WERI-Rb-1 (cell line): Measurements from ENCODE around the gene CYP4X1.
A peak's percentile ranks its signal among the peaks of the same experiment; 100 is the strongest.
"Not testable (repeated sequence)": the region's sequence is repeated elsewhere in the genome, so short reads cannot be mapped to it uniquely, and the experiment has no call there.

Experiments used
- DNase-seq: peaks from one replicate; pipeline ENCODE4 v3.0.0-alpha.2; 2020
- H3K27ac ChIP-seq: fragments of 250-450 bp; sonication (Bioruptor Pico); 2 replicates; pipeline ENCODE4 v1.5.1; 2020; ENCODE audit warnings: mild to moderate bottlenecking, moderate library complexity
- H3K27me3 ChIP-seq: fragments of 250-450 bp; sonication (Bioruptor Pico); 2 replicates; pipeline ENCODE4 v1.5.1; 2021; ENCODE audit warnings: mild to moderate bottlenecking, low read depth, moderate library complexity; ENCODE audit not compliant: insufficient read depth, severe bottlenecking
- H3K36me3 ChIP-seq: fragments of 250-450 bp; sonication (Bioruptor Pico); 2 replicates; pipeline ENCODE4 v1.5.1; 2020; ENCODE audit warnings: mild to moderate bottlenecking, moderate library complexity
- H3K4me3 ChIP-seq: 2 replicates; pipeline ENCODE4 v1.5.1; 2011; ENCODE audit warnings: low read depth, mild to moderate bottlenecking, control low read depth, low read length
- H3K9me3 ChIP-seq: fragments of 250-450 bp; sonication (Bioruptor Pico); 2 replicates; pipeline ENCODE4 v1.5.1; 2021; ENCODE audit warnings: mild to moderate bottlenecking, moderate library complexity; ENCODE audit not compliant: severe bottlenecking
- TF ChIP-seq, protein P1 (sequence below): IDR thresholded peaks from 2 replicates; pipeline ENCODE4 v1.5.1; 2011; ENCODE audit warnings: low read depth, mild to moderate bottlenecking, control low read depth, inconsistent platforms, low read length

The CYP4X1 gene

GRCh38 chr1:46996659-46997281 is 26.7 kb upstream of the CYP4X1 start:
- Histone ChIP-seq H3K36me3 (no peaks in the 10 kb centered on the region), H3K27ac (no peak overlapping the region), H3K9me3 (no peaks in the 10 kb centered on the region), H3K27me3 (peaks cover 5% of the 10 kb centered on the region), H3K4me3 (no peak overlapping the region)
- DNase-seq: no peak
- TF ChIP-seq, protein P1, sequence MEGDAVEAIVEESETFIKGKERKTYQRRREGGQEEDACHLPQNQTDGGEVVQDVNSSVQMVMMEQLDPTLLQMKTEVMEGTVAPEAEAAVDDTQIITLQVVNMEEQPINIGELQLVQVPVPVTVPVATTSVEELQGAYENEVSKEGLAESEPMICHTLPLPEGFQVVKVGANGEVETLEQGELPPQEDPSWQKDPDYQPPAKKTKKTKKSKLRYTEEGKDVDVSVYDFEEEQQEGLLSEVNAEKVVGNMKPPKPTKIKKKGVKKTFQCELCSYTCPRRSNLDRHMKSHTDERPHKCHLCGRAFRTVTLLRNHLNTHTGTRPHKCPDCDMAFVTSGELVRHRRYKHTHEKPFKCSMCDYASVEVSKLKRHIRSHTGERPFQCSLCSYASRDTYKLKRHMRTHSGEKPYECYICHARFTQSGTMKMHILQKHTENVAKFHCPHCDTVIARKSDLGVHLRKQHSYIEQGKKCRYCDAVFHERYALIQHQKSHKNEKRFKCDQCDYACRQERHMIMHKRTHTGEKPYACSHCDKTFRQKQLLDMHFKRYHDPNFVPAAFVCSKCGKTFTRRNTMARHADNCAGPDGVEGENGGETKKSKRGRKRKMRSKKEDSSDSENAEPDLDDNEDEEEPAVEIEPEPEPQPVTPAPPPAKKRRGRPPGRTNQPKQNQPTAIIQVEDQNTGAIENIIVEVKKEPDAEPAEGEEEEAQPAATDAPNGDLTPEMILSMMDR: no peak

- Histone ChIP-seq H3K27me3 (peaks cover 11% of the 10 kb centered on the region), H3K36me3 (no peaks in the 10 kb centered on the region), H3K4me3 (no peak overlapping the region), H3K9me3 (peaks cover 10% of the 10 kb centered on the region), H3K27ac (no peak overlapping the region)
- no peak for DNase-seq
- TF ChIP-seq, protein P1: peak; percentile 62
Measured at GRCh38 chr1:47002211-47002610, 21.3 kb upstream of the CYP4X1 start.

DNA sequence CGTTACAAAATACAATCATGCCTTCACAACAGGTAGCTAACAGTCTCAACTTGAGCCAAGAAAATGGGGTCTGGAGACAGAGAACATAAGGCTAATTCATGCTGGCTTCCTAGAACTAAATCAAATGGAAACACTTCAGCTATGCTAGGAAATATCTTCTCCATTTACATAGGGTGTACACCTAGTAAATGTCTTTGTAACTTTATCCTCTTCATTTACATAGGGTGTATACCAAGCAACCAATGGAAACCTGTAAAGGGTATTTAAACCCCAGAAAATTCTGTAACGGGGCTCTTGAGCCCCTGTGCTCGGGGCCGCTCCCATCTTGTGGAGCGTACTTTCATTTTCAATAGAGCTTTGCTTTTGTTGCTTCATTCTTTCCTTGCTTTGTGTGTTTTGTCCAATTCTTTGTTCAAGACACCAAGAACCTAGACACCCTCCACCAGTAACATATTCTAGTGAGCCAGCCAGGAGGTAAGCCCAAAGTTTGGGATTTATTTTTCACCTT is 19.5 kb upstream of the CYP4X1 start:
- DNase-seq: no peak
- peaks cover 10% of the 10 kb centered on the region for H3K9me3 ChIP-seq
- TF ChIP-seq, protein P1: no peak
- peaks cover 11% of the 10 kb centered on the region for H3K27me3 ChIP-seq
- H3K4me3 ChIP-seq: no peak overlapping the region
- H3K36me3 ChIP-seq: no peaks in the 10 kb centered on the region
- no peak overlapping the region for H3K27ac ChIP-seq

GRCh38 chr1:47006437-47006836 is 17.0 kb upstream of the CYP4X1 start:
- H3K27me3 ChIP-seq, DNase-seq, H3K27ac ChIP-seq, H3K36me3 ChIP-seq, H3K4me3 ChIP-seq: not testable (repeated sequence)
- H3K9me3 ChIP-seq: peaks cover 10% of the 10 kb centered on the region

DNA sequence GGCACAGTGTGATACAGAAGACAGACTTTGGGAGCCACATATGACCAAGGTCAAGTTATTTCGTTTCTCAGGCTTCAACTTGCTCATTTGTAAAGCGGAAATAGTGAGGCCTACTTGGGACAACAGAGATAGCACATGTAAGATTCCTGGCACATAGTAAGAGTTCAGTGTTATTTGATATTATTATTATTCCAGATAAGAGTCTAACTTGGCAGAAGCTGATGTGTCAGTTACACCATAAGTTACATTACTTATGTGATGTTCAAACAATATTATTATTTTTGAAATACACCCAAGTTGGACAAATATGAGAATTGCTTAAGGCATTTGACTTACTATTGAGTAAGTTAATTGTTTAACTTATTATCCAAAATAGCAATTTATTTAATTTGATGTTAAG is 10.2 kb upstream of the CYP4X1 start:
- Histone ChIP-seq H3K9me3 (no peaks in the 10 kb centered on the region), H3K36me3 (no peaks in the 10 kb centered on the region), H3K27me3 (no peaks in the 10 kb centered on the region), H3K4me3 (no peak overlapping the region), H3K27ac (no peak overlapping the region)
- no peak for DNase-seq
- TF ChIP-seq, protein P1: no peak

GRCh38 chr1:47021070-47021469 is 2.4 kb upstream of the CYP4X1 start:
- H3K9me3 ChIP-seq: no peaks in the 10 kb centered on the region
- no peak overlapping the region for H3K4me3 ChIP-seq
- TF ChIP-seq, protein P1: no peak
- no peak overlapping the region for H3K27ac ChIP-seq
- DNase-seq: no peak
- no peaks in the 10 kb centered on the region for H3K36me3 ChIP-seq
- H3K27me3 ChIP-seq: peaks cover 11% of the 10 kb centered on the region
